ENCODE data around the gene ZFP36L2. TPM values are rescaled to one million over a fixed set of nuclear protein-coding genes. Genes with fewer than 3 reads are reported as not detected.

Gene ZFP36L2
- total RNA-seq, 4 donors from 2014 or later: 93.9 to 141 (median 95.4) TPM

DNA sequence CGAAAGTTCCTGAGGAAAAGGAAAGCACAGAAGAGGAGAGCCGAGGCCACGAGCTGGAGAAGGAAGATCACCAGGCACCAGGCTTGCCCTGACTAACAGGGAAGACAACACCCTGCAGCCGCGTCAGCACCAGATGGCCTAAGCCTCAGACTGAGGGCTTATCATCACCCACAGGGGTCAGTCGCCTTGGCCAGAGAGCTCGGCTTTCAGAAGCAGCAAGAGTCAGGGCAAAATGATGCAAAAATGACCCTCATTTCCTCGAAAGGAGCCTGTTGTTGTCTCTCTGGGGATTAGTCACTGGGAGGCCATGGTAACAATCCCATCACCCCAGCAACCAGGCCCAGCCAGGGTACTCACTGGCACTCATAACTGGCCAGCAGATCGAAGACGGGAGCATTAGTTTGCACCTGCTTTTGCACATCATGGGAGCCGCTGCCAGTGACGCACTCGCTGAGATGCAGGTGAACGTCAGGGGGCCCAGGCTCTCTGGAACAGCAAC is 42.7 kb upstream of the ZFP36L2 start:
- TF ChIP-seq, protein P1, sequence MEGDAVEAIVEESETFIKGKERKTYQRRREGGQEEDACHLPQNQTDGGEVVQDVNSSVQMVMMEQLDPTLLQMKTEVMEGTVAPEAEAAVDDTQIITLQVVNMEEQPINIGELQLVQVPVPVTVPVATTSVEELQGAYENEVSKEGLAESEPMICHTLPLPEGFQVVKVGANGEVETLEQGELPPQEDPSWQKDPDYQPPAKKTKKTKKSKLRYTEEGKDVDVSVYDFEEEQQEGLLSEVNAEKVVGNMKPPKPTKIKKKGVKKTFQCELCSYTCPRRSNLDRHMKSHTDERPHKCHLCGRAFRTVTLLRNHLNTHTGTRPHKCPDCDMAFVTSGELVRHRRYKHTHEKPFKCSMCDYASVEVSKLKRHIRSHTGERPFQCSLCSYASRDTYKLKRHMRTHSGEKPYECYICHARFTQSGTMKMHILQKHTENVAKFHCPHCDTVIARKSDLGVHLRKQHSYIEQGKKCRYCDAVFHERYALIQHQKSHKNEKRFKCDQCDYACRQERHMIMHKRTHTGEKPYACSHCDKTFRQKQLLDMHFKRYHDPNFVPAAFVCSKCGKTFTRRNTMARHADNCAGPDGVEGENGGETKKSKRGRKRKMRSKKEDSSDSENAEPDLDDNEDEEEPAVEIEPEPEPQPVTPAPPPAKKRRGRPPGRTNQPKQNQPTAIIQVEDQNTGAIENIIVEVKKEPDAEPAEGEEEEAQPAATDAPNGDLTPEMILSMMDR (IDR thresholded peaks at IDR 0.05): no peak
- peak; percentile 85 for ATAC-seq (ENCODE audit: low FRiP score)
- peak; percentile 62 for DNase-seq (ENCODE audit: low spot score)

DNA sequence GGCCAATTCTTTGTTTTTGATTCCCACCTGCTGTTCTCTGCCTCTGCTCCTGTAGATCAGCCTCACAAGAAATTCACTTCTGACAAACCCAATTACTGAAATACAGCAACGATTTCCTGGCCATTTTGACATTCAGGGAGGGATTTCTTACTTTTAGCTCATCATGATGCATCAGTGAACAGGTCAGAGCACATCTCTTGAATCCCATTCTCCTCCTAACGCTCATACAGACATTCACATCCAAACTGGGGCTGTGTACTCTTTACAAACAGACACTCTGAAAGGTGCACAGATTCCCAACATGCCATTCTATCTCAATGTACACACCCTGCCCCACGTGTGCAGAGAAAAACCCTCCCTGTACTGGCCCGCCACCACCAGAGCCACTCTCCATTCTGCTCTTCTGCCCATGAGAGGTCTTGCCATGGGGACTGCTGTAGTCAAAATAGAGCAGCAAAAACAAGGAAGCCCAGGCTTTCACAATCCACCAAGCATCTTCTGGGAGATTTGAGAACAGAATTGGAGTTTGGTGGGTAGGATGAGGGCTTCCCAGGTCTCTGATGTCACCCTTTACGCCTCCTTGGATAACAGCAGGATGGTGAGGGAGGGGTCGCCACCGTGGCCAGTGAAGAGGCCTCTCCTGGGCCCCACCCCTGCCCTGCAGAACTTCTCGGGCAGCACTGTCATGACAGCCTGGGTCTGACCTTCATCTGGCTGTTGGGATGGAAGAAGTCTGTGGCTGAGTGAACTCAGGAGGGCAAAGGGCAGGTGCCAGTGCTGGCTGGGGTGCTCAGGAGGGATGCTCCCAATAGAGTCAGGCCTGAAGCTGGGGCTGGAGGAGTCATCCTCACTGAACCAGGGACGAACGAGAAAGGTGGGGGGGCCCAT is 41.9 kb upstream of the ZFP36L2 start:
- TF ChIP-seq, protein P1 (IDR thresholded peaks at IDR 0.05): no peak
- DNase-seq (ENCODE audit: low spot score): no peak
- no peak for ATAC-seq (ENCODE audit: low FRiP score)

GRCh38 chr2:43267381-43267780 is 41.0 kb upstream of the ZFP36L2 start:
- TF ChIP-seq, protein P1 (IDR thresholded peaks at IDR 0.05): no peak
- ATAC-seq (ENCODE audit: low FRiP score): no peak
- DNase-seq (ENCODE audit: low spot score): no peak

- TF ChIP-seq, protein P1 (IDR thresholded peaks at IDR 0.05): no peak
- ATAC-seq (ENCODE audit: low FRiP score) (no peak), DNase-seq (ENCODE audit: low spot score) (no peak)
Measured at GRCh38 chr2:43266711-43267111, 40.3 kb upstream of the ZFP36L2 start.

- DNase-seq (ENCODE audit: low spot score) (no peak), ATAC-seq (ENCODE audit: low FRiP score) (no peak)
- TF ChIP-seq, protein P1 (IDR thresholded peaks at IDR 0.05): no peak
Measured at GRCh38 chr2:43265421-43265820, 39.0 kb upstream of the ZFP36L2 start.

GRCh38 chr2:43265001-43265400 is 38.6 kb upstream of the ZFP36L2 start:
- TF ChIP-seq, protein P1 (IDR thresholded peaks at IDR 0.05): no peak
- no peak for ATAC-seq (ENCODE audit: low FRiP score)
- no peak for DNase-seq (ENCODE audit: low spot score)

GRCh38 chr2:43262951-43263350 is 36.5 kb upstream of the ZFP36L2 start:
- DNase-seq (ENCODE audit: low spot score) (no peak), ATAC-seq (ENCODE audit: low FRiP score) (no peak)
- TF ChIP-seq, protein P1 (IDR thresholded peaks at IDR 0.05): no peak

Data from omental fat pad (tissue), 4 donors.